Measurements from ENCODE around the gene UNC5CL. TPM values are rescaled to one million over a fixed set of nuclear protein-coding genes. Genes with fewer than 3 reads are reported as not detected.

The UNC5CL gene
- total RNA-seq, 1 donor from 2014 or later = 2.1 TPM

DNA sequence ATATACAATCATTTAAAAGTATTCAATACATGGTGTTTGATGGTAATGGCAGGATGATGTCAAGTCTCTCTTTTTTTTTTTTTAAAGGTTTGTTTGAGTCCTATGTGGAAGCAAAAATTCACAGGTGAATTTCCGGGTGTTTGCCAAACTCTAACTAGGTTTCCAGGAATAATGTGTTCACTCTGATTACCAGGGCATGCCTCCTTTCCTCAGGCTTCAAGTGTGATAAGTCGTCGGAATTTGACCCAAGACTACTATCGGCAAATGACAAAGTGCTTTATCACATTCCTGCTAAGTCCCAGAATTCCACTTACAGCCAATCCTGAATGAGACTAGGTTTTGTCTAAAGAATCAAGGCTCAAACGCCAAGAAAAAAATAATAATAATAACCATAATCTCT lies 25.8 kb upstream of the UNC5CL start:
- intact Hi-C loops (cut with micrococcal nuclease) = no loop called here

DNA sequence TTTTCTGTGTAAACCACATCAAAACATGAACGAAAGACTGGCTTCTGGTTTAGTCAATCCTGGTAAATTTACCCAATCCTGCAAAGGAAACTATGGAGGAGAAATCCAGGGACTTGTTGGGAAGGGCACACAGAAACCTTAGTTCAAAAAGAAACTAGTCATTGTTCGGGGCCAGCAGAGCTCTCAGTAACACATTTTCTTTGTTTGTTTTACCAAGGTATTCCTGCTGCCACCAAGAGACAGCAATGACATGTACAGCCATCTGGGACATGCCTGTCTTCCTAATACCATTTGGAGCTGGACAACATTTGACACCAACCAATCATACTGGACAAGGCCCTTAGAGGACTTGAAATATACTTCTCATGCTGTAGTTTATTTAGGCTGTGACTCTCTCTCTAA lies 24.9 kb upstream of the UNC5CL start:
- intact Hi-C loops (cut with micrococcal nuclease) = no loop called here

DNA sequence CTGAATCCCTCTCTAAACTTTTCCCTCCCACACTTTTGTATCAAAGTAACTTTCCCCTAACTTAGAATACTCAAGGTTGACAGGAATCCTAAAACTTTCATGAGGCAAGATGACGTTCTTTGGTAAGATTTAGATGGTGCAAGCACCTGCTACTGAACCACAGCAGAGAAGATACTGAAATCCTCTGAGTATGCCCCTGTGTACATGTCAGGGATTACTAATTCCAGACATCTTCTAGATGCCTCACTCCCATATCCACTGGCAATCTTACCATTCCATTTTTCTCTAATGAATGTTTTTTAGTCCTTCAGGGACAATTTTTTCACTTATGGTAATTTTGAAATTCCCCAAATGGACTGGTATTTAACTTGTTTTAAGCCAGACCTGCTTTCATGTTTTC lies 23.0 kb upstream of the UNC5CL start:
- intact Hi-C loops (cut with micrococcal nuclease) = no loop called here

DNA sequence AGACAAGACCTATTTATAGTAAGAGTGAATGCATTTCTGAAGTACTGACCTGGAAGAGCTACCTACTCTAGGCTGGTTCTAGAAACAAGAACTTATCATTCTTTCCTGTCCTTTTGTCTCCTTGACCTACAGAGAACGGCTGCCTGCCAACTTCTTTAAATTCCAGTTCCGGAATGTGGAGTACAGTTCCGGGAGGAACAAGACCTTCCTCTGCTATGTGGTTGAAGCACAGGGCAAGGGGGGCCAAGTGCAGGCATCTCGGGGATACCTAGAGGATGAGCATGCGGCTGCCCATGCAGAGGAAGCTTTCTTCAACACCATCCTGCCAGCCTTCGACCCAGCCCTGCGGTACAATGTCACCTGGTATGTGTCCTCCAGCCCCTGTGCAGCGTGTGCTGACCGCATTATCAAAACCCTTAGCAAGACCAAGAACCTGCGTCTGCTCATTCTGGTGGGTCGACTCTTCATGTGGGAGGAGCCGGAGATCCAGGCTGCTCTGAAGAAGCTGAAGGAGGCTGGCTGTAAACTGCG lies 22.2 kb upstream of the UNC5CL start:
- intact Hi-C loops (cut with micrococcal nuclease) = no loop called here

DNA sequence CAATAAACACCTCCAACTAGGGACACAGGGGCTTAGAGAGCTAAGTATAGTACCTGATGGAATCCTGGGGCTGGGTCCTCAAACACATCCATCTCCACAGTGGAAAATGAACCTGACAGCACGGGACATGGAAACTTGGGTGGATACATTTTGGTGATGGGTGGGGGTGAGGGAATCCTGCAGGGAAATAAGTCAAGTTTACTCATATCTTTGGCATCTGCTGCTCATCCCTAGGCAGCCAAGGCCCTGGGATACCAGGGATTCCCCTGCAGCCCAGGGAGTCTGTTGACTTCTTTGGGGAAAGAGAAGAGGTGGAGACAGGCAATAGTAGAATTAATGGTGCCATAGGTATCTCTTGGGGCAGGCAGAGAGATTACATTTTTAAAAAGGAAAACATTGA lies 20.5 kb upstream of the UNC5CL start:
- intact Hi-C loops (cut with micrococcal nuclease) = no loop called here

DNA sequence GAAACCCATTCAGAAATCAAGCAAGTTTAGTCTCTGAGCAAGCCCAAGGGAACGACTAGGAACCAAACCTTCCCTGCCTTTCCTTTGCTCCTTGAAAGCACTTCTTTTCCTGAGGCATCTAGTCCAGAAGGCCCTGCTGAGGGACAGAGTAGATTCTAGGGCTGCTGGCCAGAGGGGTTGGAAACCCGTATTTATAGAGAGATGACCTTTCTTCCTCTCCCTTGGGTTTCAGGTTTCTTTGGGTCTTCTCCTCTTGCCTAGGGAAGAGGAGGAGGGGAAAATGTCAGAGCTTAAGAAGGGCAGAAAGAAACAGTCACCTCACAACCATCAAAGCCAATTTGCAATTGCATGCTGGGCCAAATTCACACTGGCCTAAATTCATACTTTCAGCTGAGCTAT lies 19.8 kb upstream of the UNC5CL start:
- intact Hi-C loops (cut with micrococcal nuclease) = no loop called here

DNA sequence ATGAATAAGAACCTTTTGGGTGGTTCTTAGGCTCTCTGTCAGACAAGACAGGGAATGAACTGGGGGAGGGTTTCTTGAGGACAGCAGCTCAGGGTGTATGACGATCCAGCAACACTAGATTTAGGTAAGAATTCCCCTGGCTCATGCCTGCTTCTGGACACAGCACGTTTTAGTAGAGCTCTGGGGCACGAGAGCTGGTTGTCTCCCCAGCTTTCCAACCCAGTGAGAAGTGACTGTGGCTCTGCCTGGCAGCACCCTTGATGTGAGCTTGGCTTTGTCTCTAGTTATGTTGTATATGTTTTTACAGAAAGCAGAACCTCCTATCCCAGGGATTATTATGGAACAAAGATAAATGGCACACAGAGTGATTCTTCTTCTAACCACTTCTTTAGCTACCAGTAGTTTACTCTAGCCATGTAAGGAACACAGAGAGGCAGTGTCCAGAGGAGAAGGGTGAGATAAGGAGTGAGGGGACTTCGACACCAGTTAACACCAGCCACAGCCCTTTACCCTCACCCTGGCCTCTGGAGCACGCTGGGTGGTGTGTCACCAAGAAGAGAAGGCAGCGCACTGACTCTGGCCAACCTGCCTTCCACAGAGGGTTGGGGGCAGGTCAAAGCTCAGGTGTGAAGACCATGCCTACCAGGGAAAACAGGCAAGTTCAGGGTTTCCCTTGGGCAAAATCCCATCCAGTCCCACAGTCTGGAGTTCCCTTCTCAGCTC lies 17.9 kb upstream of the UNC5CL start:
- intact Hi-C loops (cut with micrococcal nuclease) = no loop called here

DNA sequence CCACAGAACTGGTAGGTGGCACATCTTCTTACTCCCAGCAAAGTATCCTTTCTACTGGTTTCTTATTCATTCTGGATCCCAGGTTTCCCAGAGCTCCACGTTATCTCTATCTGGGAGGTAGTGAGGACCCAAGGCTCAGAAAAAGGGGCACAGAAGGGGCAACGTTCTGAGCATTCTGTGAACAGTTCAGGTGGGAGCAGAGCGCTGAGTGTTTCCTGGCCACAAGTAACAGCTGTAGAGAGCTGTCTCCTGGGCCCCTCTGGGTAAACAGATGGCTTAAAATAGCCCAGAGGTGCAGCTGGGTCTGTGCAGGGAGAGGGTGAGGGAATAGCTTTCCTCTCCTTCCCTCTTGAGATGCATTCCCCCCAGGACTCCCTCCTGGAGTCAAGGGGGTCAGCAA lies 16.1 kb upstream of the UNC5CL start:
- intact Hi-C loops (cut with micrococcal nuclease) = no loop called here

DNA sequence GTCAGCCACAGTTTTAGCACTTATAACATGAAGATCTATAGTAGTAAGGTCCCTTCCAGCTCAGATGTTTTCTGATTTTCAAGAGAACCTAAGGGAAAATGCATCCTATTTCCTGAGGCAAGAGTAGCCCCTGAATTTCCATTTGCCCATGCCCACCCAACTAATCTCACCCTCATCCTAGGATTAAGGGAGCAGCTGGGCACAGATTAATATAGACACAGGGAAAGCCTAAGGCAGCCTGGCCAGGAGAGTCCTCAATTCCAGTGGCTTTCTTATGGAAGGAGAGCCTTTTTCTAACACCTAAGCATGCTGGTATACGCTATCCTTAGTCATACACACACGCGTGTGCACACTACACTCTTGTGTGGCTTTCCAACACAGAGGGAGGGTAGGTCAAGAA lies 15.5 kb upstream of the UNC5CL start:
- intact Hi-C loops (cut with micrococcal nuclease) = no loop called here

DNA sequence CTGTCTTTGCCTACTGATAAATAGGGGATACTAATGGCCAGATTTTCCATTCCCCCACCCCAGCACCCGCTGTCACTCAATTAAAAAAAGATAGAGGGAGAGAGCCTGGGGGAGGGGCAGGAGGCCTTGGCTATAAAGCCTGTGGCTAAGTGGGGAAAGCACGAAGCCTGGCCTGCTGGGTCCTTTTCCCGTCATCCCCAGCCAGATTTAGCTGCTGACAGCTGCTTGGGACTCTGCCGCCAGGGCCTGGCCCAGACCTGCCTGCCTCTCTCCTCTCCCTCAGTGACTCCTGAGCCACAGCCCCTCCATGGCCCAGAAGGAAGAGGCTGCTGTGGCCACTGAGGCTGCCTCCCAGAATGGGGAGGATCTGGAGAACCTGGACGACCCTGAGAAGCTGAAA lies 14.0 kb upstream of the UNC5CL start, which contains the start of gene APOBEC2:
Gene APOBEC2 (plus strand): TSS at position 162 of the 400 bp plus-strand sequence. CDS start 146 bp downstream, at position 308.
- intact Hi-C loops (cut with micrococcal nuclease) = no loop called here

DNA sequence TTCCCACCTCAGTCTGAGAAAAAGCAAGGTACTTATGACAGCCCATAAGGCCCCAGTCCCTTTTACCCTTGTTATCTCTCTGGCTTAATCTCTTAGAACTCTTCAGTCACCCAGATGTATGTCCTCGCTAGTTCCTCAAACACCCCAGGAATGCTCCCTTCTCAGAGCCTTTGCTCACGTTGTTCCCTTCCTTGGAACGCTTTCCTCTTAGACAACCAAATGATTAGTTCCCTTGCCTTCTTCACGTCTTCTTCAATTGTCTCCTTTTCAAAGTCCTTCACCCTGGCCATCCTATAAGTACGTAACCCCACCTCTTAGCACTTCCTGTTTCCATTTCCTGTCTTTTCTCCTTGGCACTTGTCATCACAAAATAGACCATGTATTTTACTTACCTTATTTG lies 12.9 kb upstream of the UNC5CL start:
- intact Hi-C loops (cut with micrococcal nuclease) = no loop called here

DNA sequence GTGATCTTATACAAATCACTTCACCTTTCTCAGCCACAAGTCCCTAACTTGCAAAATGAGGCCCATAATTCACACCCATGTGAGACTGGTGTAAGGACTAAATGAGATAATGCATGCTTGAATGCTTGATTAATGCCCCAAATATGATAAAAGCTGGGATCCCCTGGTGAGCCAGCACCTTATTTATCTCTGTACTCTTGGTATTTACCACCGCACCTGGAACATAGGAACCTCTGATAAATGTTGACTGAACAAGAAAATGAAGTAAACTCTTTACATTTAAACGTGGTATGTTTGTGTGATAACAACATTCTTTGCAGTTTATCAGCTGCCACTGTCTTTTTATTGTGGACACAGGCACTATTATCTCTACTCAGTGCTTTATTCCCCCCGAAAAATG lies 11.5 kb upstream of the UNC5CL start:
- intact Hi-C loops (cut with micrococcal nuclease) = no loop called here

DNA sequence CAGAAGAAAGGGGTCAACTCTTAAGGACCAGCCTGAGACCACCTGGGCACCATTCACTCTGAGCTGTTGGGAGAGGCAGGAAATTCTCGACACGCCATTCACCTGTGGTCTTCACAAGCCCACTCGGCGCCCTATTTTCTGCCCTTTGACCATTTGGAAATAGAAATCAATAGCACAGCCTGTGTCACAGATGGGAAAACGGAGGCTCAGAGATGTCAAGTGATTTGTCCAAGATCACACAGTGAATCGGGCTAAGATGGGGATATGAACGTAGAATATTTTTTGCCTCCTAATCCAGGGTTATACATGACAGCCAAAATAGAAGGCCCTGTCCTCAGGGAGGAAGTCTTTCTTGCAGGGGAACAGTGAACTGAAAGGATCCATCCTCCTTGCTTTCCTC lies 10.9 kb upstream of the UNC5CL start:
- intact Hi-C loops (cut with micrococcal nuclease) = no loop called here

DNA sequence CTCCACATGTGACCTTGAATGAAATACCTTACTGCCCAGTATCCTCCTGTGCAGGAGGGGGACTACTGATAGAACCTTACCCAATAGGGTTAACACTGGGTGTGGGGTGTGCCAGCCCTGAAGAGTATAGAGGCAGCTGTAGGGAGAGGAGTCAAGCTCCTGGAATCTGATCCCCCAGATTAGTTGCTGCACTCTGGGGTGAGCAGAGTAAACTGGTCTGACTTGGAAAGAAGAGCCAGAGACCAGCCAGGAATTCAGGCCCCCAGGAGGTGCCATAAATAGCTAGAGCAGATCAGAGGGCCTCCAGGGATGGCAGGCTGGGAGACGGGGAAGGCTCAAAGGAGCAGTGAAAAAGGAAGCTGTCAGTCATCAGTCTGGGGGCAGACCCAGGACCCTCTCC lies 10.5 kb upstream of the UNC5CL start:
- intact Hi-C loops (cut with micrococcal nuclease) = no loop called here

DNA sequence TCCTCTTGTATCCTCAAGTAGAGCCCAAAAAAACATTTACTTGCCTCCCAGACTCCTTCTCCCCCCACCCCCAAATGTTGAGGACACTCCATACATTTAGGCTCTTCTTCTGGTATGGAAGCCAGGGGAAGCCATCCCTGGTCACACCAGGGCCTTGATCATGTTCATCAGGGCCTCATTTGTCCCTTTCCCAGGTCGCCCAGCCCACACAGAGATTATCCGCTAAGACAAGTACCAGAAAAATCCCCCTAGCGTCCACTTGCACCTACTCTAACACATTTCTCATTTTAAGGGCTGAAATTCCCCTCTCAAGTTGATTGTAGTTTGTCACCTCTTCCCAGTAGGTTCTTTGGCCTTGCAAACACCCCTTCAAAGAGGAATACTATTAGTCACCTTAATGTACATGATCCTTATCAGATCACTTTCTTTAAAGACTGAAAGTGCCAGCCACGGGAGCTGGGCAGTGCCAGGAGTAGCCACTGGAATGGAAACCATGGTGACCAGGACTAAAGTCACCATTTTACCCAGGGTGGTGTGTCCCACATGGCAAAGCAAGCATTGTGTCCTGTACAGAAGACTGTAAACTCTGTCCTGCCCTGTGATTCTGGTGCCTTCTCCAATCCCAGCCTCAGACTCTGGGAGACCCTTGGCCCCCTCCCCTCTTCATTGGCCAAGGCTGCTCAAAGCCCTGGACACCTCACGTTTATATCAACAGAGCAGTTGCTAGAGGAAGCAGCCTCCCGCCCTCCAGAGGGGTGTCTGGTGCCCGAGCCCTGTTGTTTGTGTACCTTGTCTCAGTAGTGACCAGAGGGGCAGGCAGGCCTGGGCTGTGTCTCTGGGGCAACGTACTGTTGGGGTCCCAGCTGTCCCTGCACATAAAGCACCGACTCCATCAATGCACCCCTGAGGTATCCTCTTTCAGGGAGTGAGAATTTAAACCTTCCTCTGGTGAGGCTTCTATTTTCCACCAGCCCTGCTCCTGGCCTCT lies 9.0 kb upstream of the UNC5CL start:
- intact Hi-C loops (cut with micrococcal nuclease) = no loop called here

DNA sequence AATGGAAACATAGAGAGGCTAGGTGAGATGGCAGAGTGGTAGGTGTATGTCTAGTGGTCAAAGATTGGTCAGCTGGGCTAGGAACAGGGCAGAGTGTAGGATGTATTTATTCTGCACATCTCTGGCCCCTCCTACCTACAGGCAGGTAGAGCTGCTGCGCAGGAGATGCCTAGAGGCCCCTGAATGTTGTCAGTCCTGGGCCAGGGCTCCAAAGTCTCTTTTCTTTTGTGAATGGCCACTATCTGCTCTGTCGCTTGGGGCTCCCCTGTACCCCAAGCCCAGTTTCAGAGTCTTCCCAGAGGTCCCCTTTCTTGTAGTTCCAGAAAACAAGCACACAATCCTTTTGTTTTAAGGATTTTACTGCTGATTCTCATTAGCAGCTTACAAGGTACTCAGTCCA lies 8.3 kb upstream of the UNC5CL start:
- intact Hi-C loops (cut with micrococcal nuclease) = no loop called here

DNA sequence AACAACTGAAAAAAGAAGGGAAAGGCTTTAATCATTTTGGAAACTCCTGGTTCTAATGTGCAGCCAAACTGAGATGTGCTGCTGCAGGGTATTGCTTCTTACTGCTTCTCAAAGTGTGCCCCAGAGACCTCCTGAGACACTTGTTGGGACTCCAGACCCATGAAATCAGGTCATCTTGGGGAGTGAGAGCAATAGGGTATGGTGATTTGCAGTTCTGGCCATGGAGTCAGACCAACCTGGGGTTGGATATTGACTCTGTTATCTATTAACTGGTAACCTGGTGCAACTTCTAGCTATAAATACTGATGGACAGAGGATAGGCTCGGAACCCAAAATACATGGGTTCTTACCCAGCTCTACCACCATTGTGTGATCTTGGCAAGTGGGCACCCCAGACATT lies 7.1 kb upstream of the UNC5CL start:
- intact Hi-C loops (cut with micrococcal nuclease) = no loop called here

DNA sequence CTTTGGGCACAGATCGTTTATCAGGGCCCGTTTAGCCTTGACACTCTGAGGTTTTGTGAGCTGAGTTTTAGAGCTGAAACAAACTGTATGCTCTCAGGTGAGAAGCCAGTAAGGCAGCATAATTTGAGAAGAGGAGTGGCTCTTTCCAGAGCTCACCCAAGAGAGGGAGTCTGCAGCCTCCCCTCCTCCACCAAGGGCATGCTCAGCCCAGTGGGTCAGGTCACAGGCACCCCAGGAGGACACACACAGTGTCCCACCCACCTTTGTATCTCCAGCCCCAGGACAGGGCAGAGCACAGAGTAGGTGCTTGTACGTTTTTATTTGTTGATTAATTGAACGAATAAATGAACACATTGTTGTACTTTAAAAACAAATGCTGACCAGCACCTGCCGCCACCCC lies 6.6 kb upstream of the UNC5CL start:
- intact Hi-C loops (cut with micrococcal nuclease) = no loop called here

DNA sequence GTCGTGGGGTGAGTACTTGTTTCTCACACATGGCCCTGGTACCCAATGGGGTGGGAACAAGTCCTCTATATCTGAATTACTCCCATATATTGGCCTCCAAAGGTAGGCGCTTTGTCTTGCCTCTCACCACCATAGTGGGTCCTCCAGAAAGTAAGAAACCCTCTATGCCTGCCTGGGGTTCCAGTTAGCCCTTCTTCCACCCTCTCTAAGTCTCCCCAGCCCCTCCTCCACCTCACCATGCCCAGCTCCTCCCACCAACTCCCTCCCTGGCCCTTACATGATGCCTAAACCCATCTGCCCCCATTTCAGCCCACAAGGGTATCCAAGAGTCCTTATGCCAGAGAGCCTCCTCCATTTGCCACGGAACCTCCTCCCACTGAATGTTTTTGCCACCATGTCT lies 4.1 kb upstream of the UNC5CL start:
- intact Hi-C loops (cut with micrococcal nuclease) = no loop called here

DNA sequence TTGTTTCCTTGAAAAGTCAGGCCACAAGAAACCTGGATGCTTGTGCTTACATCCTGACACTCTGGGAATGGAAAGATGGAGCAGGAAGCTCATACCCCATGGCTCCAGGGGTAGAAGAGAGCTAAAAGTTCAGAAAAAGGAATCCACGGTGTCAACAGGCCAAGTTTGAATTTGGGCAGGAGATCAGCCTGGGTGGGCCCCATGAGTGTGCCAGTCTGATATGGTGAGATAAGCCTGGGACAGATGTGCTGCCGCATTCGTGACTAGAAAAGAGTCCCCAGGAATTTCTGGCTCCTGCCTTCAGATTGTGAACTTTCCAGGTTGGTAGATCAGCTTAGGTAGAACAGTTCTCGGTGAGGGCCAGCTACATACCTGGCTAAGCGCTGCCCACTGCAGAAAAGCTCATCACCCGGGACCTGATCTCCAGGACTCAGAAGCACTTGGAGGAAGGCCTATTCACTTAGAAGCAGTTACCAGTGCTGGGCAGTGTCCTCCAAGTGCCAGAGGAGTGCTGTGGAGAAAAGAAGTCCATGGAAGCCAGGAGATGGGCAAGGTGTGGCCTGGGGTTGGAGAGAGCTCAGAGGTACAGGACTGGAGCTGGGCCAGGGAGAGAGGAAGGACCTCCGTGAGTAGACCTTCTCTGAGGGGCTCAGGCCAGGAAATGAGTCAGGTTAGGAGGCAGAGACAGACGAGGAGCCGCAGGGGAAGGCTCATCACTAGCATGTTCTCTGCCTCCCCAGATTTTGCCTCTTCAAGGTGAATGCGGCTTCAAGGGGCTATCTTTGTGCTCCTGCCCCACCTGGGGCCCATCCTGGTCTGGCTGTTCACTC lies 3.4 kb upstream of the UNC5CL start, which contains the start of gene TSPO2:
Gene TSPO2 (plus strand): TSS at position 242 of the 830 bp plus-strand sequence. CDS start 519 bp downstream, at position 761.
- intact Hi-C loops (cut with micrococcal nuclease) = no loop called here

DNA sequence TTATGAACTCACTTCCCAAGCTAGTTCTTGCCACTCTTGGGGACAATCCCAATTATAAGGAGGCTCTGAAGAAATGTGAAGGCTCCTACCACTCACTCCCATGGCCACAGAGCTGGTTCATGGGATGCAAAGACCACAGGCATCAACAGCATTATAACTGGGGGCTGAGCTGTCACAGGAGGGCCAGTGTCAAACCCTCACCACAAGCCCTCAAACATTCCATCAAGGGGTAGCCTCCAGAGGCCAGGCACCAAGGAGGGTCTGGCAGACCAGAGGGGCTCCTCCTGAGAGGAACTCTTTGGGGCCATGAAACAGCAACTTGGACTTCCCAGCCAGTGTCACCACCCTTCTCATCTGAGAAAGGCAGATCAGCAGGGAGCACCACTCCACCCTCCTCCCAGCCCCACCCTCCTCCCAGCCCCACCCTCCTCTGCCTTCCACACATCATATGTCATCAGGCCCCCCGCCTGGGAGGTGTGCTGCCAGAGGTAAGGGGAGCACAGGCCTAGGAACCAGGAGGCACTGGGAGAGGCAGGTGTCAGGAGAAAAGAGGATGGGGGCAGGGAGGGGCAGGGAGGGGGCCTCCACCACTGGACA lies 2.0 kb upstream of the UNC5CL start:
- intact Hi-C loops (cut with micrococcal nuclease) = no loop called here
